PC-9 (cell line): ENCODE data around the gene HLA-DRB1.

Experiments
- EZH2 ChIP-seq: fragments of 200-600 bp; sonication (generic); IDR thresholded peaks from 2 replicates; pipeline ENCODE4 v1.8.0; 2017; ENCODE audit warnings: antibody characterized with exemption, low read depth
- TF ChIP-seq, protein P1 (sequence below): fragments of 200-600 bp; sonication (generic); conservative IDR thresholded peaks from 2 replicates; pipeline ENCODE4 v1.6.1; 2017; ENCODE audit warnings: mixed run types, antibody characterized with exemption, mild to moderate bottlenecking, moderate library complexity

GRCh38 chr6:32609731-32610640 lies 20.3 kb upstream of the HLA-DRB1 start:
- TF ChIP-seq, protein P1, sequence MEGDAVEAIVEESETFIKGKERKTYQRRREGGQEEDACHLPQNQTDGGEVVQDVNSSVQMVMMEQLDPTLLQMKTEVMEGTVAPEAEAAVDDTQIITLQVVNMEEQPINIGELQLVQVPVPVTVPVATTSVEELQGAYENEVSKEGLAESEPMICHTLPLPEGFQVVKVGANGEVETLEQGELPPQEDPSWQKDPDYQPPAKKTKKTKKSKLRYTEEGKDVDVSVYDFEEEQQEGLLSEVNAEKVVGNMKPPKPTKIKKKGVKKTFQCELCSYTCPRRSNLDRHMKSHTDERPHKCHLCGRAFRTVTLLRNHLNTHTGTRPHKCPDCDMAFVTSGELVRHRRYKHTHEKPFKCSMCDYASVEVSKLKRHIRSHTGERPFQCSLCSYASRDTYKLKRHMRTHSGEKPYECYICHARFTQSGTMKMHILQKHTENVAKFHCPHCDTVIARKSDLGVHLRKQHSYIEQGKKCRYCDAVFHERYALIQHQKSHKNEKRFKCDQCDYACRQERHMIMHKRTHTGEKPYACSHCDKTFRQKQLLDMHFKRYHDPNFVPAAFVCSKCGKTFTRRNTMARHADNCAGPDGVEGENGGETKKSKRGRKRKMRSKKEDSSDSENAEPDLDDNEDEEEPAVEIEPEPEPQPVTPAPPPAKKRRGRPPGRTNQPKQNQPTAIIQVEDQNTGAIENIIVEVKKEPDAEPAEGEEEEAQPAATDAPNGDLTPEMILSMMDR: no peak
- no peak for TF ChIP-seq EZH2
